H9 (cell line): ENCODE measurements around the gene LAMC1. TPM values are rescaled to one million over a fixed set of nuclear protein-coding genes. Genes with fewer than 3 reads are reported as not detected.

Experiments used
- DNase-seq: peaks from one replicate; pipeline ENCODE4 v3.0.0-alpha.2; 2017
- H2AFZ ChIP-seq: one replicate; pipeline ENCODE4 v1.6.1; 2013; ENCODE audit warnings: mild to moderate bottlenecking, low read length, control low read depth, moderate library complexity
- H2AK5ac ChIP-seq: 2 replicates; pipeline ENCODE4 v1.6.1; 2013; ENCODE audit warnings: low read length, control low read depth, mixed read lengths; ENCODE audit not compliant: insufficient read length
- H2BK120ac ChIP-seq: one replicate; pipeline ENCODE4 v1.6.1; 2013; ENCODE audit warnings: low read depth, mild to moderate bottlenecking, low read length, control low read depth, inconsistent platforms; ENCODE audit not compliant: poor library complexity, severe bottlenecking
- H2BK12ac ChIP-seq: 2 replicates; pipeline ENCODE4 v1.6.1; 2013; ENCODE audit warnings: low read length, control low read depth, mixed read lengths, low read depth; ENCODE audit not compliant: insufficient read length
- H2BK15ac ChIP-seq: 2 replicates; pipeline ENCODE4 v1.6.1; 2013; ENCODE audit warnings: low read depth, low read length, control low read depth
- H2BK20ac ChIP-seq: one replicate; pipeline ENCODE4 v1.6.1; 2013; ENCODE audit warnings: low read depth, mild to moderate bottlenecking, low read length, control low read depth, inconsistent platforms; ENCODE audit not compliant: poor library complexity, severe bottlenecking
- H2BK5ac ChIP-seq: 2 replicates; pipeline ENCODE4 v1.6.1; 2013; ENCODE audit warnings: low read length, control low read depth, mixed read lengths; ENCODE audit not compliant: insufficient read length
- H3K14ac ChIP-seq: 2 replicates; pipeline ENCODE4 v1.6.1; 2013; ENCODE audit warnings: low read length, control low read depth; ENCODE audit not compliant: insufficient read depth
- H3K18ac ChIP-seq: 2 replicates; pipeline ENCODE4 v1.6.1; 2013; ENCODE audit warnings: low read depth, mild to moderate bottlenecking, mixed read lengths, low read length, control low read depth; ENCODE audit not compliant: insufficient read length
- H3K23ac ChIP-seq: 2 replicates; pipeline ENCODE4 v1.6.1; 2013; ENCODE audit warnings: low read length, control low read depth, mixed read lengths, low read depth; ENCODE audit not compliant: insufficient read length
- H3K23me2 ChIP-seq: 2 replicates; pipeline ENCODE4 v1.6.1; 2013; ENCODE audit warnings: low read depth, mild to moderate bottlenecking, mixed read lengths, low read length, control low read depth; ENCODE audit not compliant: insufficient read length, poor library complexity, severe bottlenecking
- H3K27ac ChIP-seq: 2 replicates; pipeline ENCODE4 v1.5.1; 2013; ENCODE audit warnings: low read length, control low read depth, mixed read lengths, low read depth; ENCODE audit not compliant: insufficient read length
- H3K27me3 ChIP-seq: 2 replicates; pipeline ENCODE4 v1.6.1; 2013; ENCODE audit warnings: low read length, control low read depth, inconsistent platforms; ENCODE audit not compliant: insufficient read depth
- H3K4ac ChIP-seq: 2 replicates; pipeline ENCODE4 v1.6.1; 2013; ENCODE audit warnings: low read depth, mild to moderate bottlenecking, control low read depth, inconsistent platforms, low read length, moderate library complexity
- H3K4me1 ChIP-seq: 2 replicates; pipeline ENCODE4 v1.6.1; 2013; ENCODE audit warnings: low read length, control low read depth, inconsistent platforms; ENCODE audit not compliant: insufficient read depth
- H3K4me2 ChIP-seq: 2 replicates; pipeline ENCODE4 v1.6.1; 2013; ENCODE audit warnings: low read length, control low read depth, mixed read lengths; ENCODE audit not compliant: insufficient read length, insufficient read depth
- H3K56ac ChIP-seq: 2 replicates; pipeline ENCODE4 v1.6.1; 2013; ENCODE audit warnings: low read depth, mild to moderate bottlenecking, mixed read lengths, low read length, control low read depth; ENCODE audit not compliant: insufficient read length
- H3K79me1 ChIP-seq: 2 replicates; pipeline ENCODE4 v1.6.1; 2013; ENCODE audit warnings: low read depth, mild to moderate bottlenecking, moderate library complexity, low read length, control low read depth, inconsistent platforms; ENCODE audit not compliant: insufficient read depth, poor library complexity, severe bottlenecking
- H3K79me2 ChIP-seq: 2 replicates; pipeline ENCODE4 v1.6.1; 2013; ENCODE audit warnings: low read length, control low read depth, inconsistent platforms; ENCODE audit not compliant: insufficient read depth
- H3K9ac ChIP-seq: 2 replicates; pipeline ENCODE4 v1.6.1; 2013; ENCODE audit warnings: low read length, control low read depth, mixed read lengths; ENCODE audit not compliant: insufficient read length; ENCODE audit errors: extremely low read depth
- H3K9me3 ChIP-seq: one replicate; pipeline ENCODE4 v1.6.1; 2013; ENCODE audit warnings: low read depth, low read length, inconsistent platforms; ENCODE audit not compliant: control insufficient read depth
- H3T11ph ChIP-seq: one replicate; pipeline ENCODE4 v1.6.1; 2013; ENCODE audit warnings: mild to moderate bottlenecking, low read length, control low read depth, inconsistent platforms
- H4K20me1 ChIP-seq: one replicate; pipeline ENCODE4 v1.6.1; 2013; ENCODE audit not compliant: control insufficient read depth, insufficient read length, insufficient read depth
- H4K5ac ChIP-seq: 2 replicates; pipeline ENCODE4 v1.6.1; 2013; ENCODE audit warnings: low read depth, mild to moderate bottlenecking, mixed read lengths, low read length, control low read depth; ENCODE audit not compliant: insufficient read length
- H4K8ac ChIP-seq: replicated peaks from 2 replicates; pipeline ENCODE4 v1.6.1; 2013; ENCODE audit warnings: low read length, control low read depth, mixed read lengths, low read depth; ENCODE audit not compliant: insufficient read length
- H4K91ac ChIP-seq: 2 replicates; pipeline ENCODE4 v1.6.1; 2013; ENCODE audit warnings: low read depth, mild to moderate bottlenecking, moderate library complexity, mixed read lengths, low read length, control low read depth; ENCODE audit not compliant: insufficient read length
- H3K27ac Mint-ChIP-seq, 3 experiments: 2 replicates in 2 of 3; 3 replicates in 1 of 3; pipeline ENCODE4 v1.8.0; 2020 to 2021; ENCODE audit warnings: mixed read lengths in 3 of 3, mild to moderate bottlenecking in 1 of 3, moderate library complexity in 1 of 3
- H3K27me3 Mint-ChIP-seq: 2 replicates; pipeline ENCODE4 v1.8.0; 2021; ENCODE audit warnings: low read depth, mild to moderate bottlenecking, moderate library complexity, mixed read lengths
- H3K36me3 Mint-ChIP-seq, 3 experiments: 2 replicates in 2 of 3; 3 replicates in 1 of 3; pipeline ENCODE4 v1.8.0; 2020 to 2021; ENCODE audit warnings: low read depth in 3 of 3, mixed read lengths in 3 of 3; ENCODE audit not compliant: insufficient read depth in 1 of 3
- H3K4me1 Mint-ChIP-seq, 2 experiments: 2 replicates each; pipeline ENCODE4 v1.8.0; 2020; ENCODE audit warnings: mixed read lengths in 2 of 2
- H3K4me3 Mint-ChIP-seq, 2 experiments: 2 replicates in 1 of 2; 3 replicates in 1 of 2; pipeline ENCODE4 v1.8.0; 2020 to 2021; ENCODE audit warnings: mild to moderate bottlenecking in 2 of 2, mixed read lengths in 2 of 2, moderate library complexity in 1 of 2
- H3K9me3 Mint-ChIP-seq, 2 experiments: 2 replicates in 1 of 2; 3 replicates in 1 of 2; pipeline ENCODE4 v1.8.0; 2020; ENCODE audit warnings: mild to moderate bottlenecking in 2 of 2, mixed read lengths in 2 of 2, moderate library complexity in 1 of 2
- CTCF ChIP-seq: fragments of 200-600 bp; sonication (generic); conservative IDR thresholded peaks from 3 replicates; pipeline ENCODE4 v1.8.0; 2021; ENCODE audit warnings: antibody characterized with exemption, mild to moderate bottlenecking
- WGBS: extraction: QIAGEN DNeasy Blood & Tissue Kit; methylation state at CpG from one replicate; pipeline ENCODE4 v1.1.7; 2013; ENCODE audit warnings: missing lambda C conversion rate, low lambda C conversion rate, mixed read lengths; ENCODE audit not compliant: insufficient read length; ENCODE audit errors: extremely low coverage; 5-methylcytosine and 5-hydroxymethylcytosine counted together
- total RNA-seq: library from RNA; stranded (reverse); gene quantifications from 2 replicates; pipeline ENCODE4 v1.2.1, GENCODE V29; 2021

The LAMC1 gene
- total RNA-seq, 1 experiment from 2014 or later, result 96.2 TPM

- Histone ChIP-seq H3K56ac (no peak overlapping the region), H4K5ac (no peak overlapping the region), H3K23me2 (no peaks in the 10 kb centered on the region), H3K79me2 (peaks cover 2% of the 10 kb centered on the region; the same call in 1 of the 2 replicates), H3K79me1 (no peaks in the 10 kb centered on the region), H3K9ac (no peak overlapping the region), H2BK12ac (no peak overlapping the region), H2AFZ (no peak overlapping the region), H2BK15ac (no peak overlapping the region), H3K14ac (no peak overlapping the region), H3K9me3 (no peaks in the 10 kb centered on the region), H2AK5ac (no peak overlapping the region), H2BK120ac (no peak overlapping the region), H3K4me1 (peaks cover 21% of the 10 kb centered on the region), H4K8ac (no peak overlapping the region), H3K23ac (no peak overlapping the region), H4K91ac (no peak overlapping the region), H3K27ac (no peak overlapping the region), H3K18ac (no peak overlapping the region), H2BK5ac (no peak overlapping the region), H4K20me1 (no peaks in the 10 kb centered on the region), H2BK20ac (no peak overlapping the region), H3K27me3 (no peaks in the 10 kb centered on the region), H3K4me2 (no peak overlapping the region), H3T11ph (no peak overlapping the region), H3K4ac (no peak overlapping the region)
- no CpG with 5 or more reads among the region's 8 CpGs for WGBS
- H3K27ac Mint-ChIP-seq, result peak overlapping the region; percentile 25 to 89 (median 36); a peak in 5 of 7 replicates
- H3K4me3 Mint-ChIP-seq, result no peak overlapping the region
- peaks cover 0 to 7% (median 0%) of the 10 kb centered on the region in 3 experiments; a peak in 2 of 7 replicates for H3K36me3 Mint-ChIP-seq
- peaks cover 0 to 13% of the 10 kb centered on the region in 2 experiments; a peak in 3 of 4 replicates for H3K4me1 Mint-ChIP-seq
- TF ChIP-seq CTCF, result no peak
- no peaks in the 10 kb centered on the region for H3K9me3 Mint-ChIP-seq
- no peak for DNase-seq
- no peaks in the 10 kb centered on the region for H3K27me3 Mint-ChIP-seq
These were observed 78.6 kb downstream of the LAMC1 start for GRCh38 chr1:183101841-183102276.
